Keratinocyte (primary cell): ENCODE data around the gene SRA1. TPM values are rescaled to one million over a fixed set of nuclear protein-coding genes. Genes with fewer than 3 reads are reported as not detected.

Experiments
- DNase-seq: peaks from one replicate; pipeline ENCODE4 v3.0.0-alpha.2; 2011; ENCODE audit warnings: low read depth, missing footprints, low spot score
- FAIRE-seq: peaks from 2 replicates; lab custom pipeline; 2011; peaks lifted over from hg19 to GRCh38; lab: Jason Lieb, UNC
- H2AFZ ChIP-seq: 2 replicates; pipeline ENCODE4 v1.6.0; 2012; ENCODE audit warnings: low read length, control low read depth, inconsistent platforms; ENCODE audit not compliant: control insufficient read depth
- H3K27ac ChIP-seq: 2 replicates; pipeline ENCODE4 v1.5.1; 2011; ENCODE audit warnings: low read length; ENCODE audit not compliant: control insufficient read depth, insufficient read depth
- H3K27me3 ChIP-seq: 3 replicates; pipeline ENCODE4 v1.6.0; 2011; ENCODE audit warnings: low read length; ENCODE audit not compliant: control insufficient read depth, insufficient read depth; ENCODE audit errors: extremely low read depth
- H3K36me3 ChIP-seq, 2 experiments: 2 replicates in 1 of 2; 3 replicates in 1 of 2; pipeline ENCODE4 v1.5.1; 2011; ENCODE audit warnings: low read length in 2 of 2, mild to moderate bottlenecking in 1 of 2; ENCODE audit not compliant: control insufficient read depth in 2 of 2, insufficient read depth in 2 of 2; ENCODE audit errors: extremely low read depth in 1 of 2
- H3K4me1 ChIP-seq: 3 replicates; pipeline ENCODE4 v1.5.1; 2011; ENCODE audit warnings: low read length; ENCODE audit not compliant: control insufficient read depth, insufficient read depth; ENCODE audit errors: extremely low read depth
- H3K4me2 ChIP-seq: 3 replicates; pipeline ENCODE4 v1.6.0; 2011; ENCODE audit warnings: low read depth, low read length; ENCODE audit not compliant: control insufficient read depth, insufficient read depth; ENCODE audit errors: extremely low read depth
- H3K4me3 ChIP-seq, 3 experiments: fragments of 200-600 bp in 1 of 3; sonication (generic) in 1 of 3; 2 replicates in 2 of 3; 3 replicates in 1 of 3; pipeline ENCODE4 v1.5.1; 2011 to 2016; ENCODE audit warnings: low read length in 3 of 3, mild to moderate bottlenecking in 3 of 3, control low read depth in 2 of 3, inconsistent platforms in 1 of 3, low read depth in 1 of 3, mixed read lengths in 1 of 3, mixed run types in 1 of 3, moderate library complexity in 1 of 3; ENCODE audit not compliant: control insufficient read depth in 2 of 3, insufficient read depth in 2 of 3; ENCODE audit errors: extremely low read depth in 1 of 3
- H3K79me2 ChIP-seq: 2 replicates; pipeline ENCODE4 v1.6.0; 2012; ENCODE audit warnings: low read length; ENCODE audit not compliant: control insufficient read depth, insufficient read depth
- H3K9ac ChIP-seq: 3 replicates; pipeline ENCODE4 v1.6.0; 2011; ENCODE audit warnings: low read length; ENCODE audit not compliant: control insufficient read depth, insufficient read depth; ENCODE audit errors: extremely low read depth
- H3K9me1 ChIP-seq: 3 replicates; pipeline ENCODE4 v1.6.0; 2011; ENCODE audit warnings: low read length; ENCODE audit not compliant: control insufficient read depth, insufficient read depth; ENCODE audit errors: extremely low read depth
- H3K9me3 ChIP-seq: 2 replicates; pipeline ENCODE4 v1.5.1; 2012; ENCODE audit warnings: low read depth, low read length; ENCODE audit not compliant: control insufficient read depth
- H4K20me1 ChIP-seq: 3 replicates; pipeline ENCODE4 v1.6.0; 2011; ENCODE audit warnings: low read length; ENCODE audit not compliant: control insufficient read depth, insufficient read depth; ENCODE audit errors: extremely low read depth
- EZH2 ChIP-seq: IDR thresholded peaks from one replicate; pipeline ENCODE4 v1.6.1; 2012; ENCODE audit warnings: inconsistent platforms, mild to moderate bottlenecking, low read length, moderate library complexity
- dilution Hi-C: fragments of 300-500 bp; cut with MboI; formaldehyde crosslinking; loops from one replicate; pipeline ENCODE4 v1.7.0; 2020; ENCODE audit warnings: low sequenced_read_pairs; ENCODE audit not compliant: extremely low pct_ligation_motif_present
- polyA plus RNA-seq, 5 experiments: library from polyadenylated mRNA; depleted of rRNA in 3 of 5; stranded (reverse) in 3 of 5; stranded (forward) in 1 of 5; unstranded in 1 of 5; fragments of >200 nt; gene quantifications; 1 replicate in 1 of 5; 2 replicates in 3 of 5; 3 replicates in 1 of 5; pipeline versions ENCODE4 v1.2.1 to v1.2.3, GENCODE V29; 2011 to 2012; ENCODE audit warnings: missing spikeins in 2 of 5, low read depth in 1 of 5, low replicate concordance in 1 of 5
- TF ChIP-seq, protein P1 (sequence below), 3 experiments: IDR thresholded peaks in 1 of 3; conservative IDR thresholded peaks in 1 of 3; optimal IDR thresholded peaks in 1 of 3; 2 replicates in 2 of 3; 3 replicates in 1 of 3; pipeline versions ENCODE3 to v1.5.1; 2011; ENCODE audit warnings: low read length in 3 of 3, mild to moderate bottlenecking in 3 of 3, moderate library complexity in 2 of 3, control low read depth in 1 of 3, inconsistent platforms in 1 of 3; ENCODE audit not compliant: insufficient read depth in 2 of 3; ENCODE audit errors: extremely low read depth in 1 of 3

SRA1 gene
- polyA plus RNA-seq, 1 donor (not counting 4 experiments of a cell fraction or from before 2014, with no cell fraction given), result 32.4 TPM

DNA sequence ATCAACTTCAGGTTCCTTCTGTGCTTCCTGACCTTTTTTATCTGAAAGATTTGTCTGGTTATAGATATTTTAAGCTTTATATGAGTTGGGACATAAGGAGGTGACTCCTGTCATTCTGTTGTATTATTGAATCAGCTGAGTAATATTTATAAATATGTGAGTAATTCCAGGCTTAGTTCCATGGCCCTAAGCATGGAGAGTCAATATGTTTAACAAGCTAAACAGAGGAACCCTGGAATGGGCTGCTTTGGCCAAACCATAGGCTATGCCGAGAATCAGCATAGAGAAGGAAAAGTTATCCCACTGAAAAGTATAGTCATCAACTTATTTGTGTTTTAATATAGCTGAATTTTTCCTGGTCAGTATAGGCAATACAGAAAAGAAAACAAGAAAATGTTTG is 17.0 kb downstream of the SRA1 start:
- dilution Hi-C loops, result no loop called here
- DNase-seq, result no peak
- no peaks in the 10 kb centered on the region for H4K20me1 ChIP-seq
- H3K9me1 ChIP-seq, result no peaks in the 10 kb centered on the region
- no peak for TF ChIP-seq EZH2
- TF ChIP-seq, protein P1, sequence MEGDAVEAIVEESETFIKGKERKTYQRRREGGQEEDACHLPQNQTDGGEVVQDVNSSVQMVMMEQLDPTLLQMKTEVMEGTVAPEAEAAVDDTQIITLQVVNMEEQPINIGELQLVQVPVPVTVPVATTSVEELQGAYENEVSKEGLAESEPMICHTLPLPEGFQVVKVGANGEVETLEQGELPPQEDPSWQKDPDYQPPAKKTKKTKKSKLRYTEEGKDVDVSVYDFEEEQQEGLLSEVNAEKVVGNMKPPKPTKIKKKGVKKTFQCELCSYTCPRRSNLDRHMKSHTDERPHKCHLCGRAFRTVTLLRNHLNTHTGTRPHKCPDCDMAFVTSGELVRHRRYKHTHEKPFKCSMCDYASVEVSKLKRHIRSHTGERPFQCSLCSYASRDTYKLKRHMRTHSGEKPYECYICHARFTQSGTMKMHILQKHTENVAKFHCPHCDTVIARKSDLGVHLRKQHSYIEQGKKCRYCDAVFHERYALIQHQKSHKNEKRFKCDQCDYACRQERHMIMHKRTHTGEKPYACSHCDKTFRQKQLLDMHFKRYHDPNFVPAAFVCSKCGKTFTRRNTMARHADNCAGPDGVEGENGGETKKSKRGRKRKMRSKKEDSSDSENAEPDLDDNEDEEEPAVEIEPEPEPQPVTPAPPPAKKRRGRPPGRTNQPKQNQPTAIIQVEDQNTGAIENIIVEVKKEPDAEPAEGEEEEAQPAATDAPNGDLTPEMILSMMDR (optimal IDR thresholded peaks at IDR 0.05 in 1 of 3, IDR thresholded peaks at IDR 0.05 in 1 of 3, conservative IDR thresholded peaks at IDR 0.05 in 1 of 3; ENCODE audit: extremely low read depth in 1 of 3, insufficient read depth in 2 of 3, low read length in 3 of 3), result no peak
- H3K4me3 ChIP-seq, result no peak overlapping the region
- H3K9me3 ChIP-seq, result no peaks in the 10 kb centered on the region
- H3K36me3 ChIP-seq, result peaks cover 18 to 33% of the 10 kb centered on the region in 2 experiments
- H3K4me1 ChIP-seq, result no peaks in the 10 kb centered on the region
- no peak overlapping the region for H3K27ac ChIP-seq
- H3K27me3 ChIP-seq, result no peaks in the 10 kb centered on the region
- H2AFZ ChIP-seq, result no peak overlapping the region
- no peaks in the 10 kb centered on the region for H3K79me2 ChIP-seq
- H3K4me2 ChIP-seq, result no peak overlapping the region
- FAIRE-seq, result no peak
- H3K9ac ChIP-seq, result no peak overlapping the region

DNA sequence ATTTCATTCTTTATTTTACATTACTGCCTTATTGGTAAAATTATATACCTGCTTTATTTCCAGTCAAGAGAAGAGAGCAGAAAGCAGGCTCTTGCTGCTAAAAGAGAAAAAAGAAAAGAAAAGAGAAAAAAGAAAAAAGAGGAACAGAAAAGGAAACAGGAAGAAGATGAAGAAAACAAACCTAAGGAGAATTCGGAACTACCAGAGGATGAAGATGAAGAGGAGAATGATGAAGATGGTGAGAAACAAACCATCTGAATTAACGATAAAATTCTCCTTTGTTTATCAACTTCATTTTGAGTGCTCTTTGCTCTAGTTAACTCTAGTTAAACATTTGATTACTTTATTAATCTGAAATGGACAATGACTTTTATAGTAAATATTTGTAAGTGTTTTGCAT is 33.3 kb downstream of the SRA1 start:
- Histone ChIP-seq H4K20me1 (no peaks in the 10 kb centered on the region), H3K27ac (no peak overlapping the region), H2AFZ (no peak overlapping the region), H3K9me1 (no peaks in the 10 kb centered on the region), H3K36me3 (peaks cover 12 to 14% of the 10 kb centered on the region in 2 experiments), H3K79me2 (no peaks in the 10 kb centered on the region), H3K9me3 (no peaks in the 10 kb centered on the region), H3K4me3 (no peak overlapping the region), H3K4me1 (no peaks in the 10 kb centered on the region), H3K4me2 (no peak overlapping the region), H3K27me3 (no peaks in the 10 kb centered on the region), H3K9ac (no peak overlapping the region)
- DNase-seq (no peak), FAIRE-seq (no peak)
- no peak for TF ChIP-seq EZH2
- TF ChIP-seq, protein P1 (optimal IDR thresholded peaks at IDR 0.05 in 1 of 3, IDR thresholded peaks at IDR 0.05 in 1 of 3, conservative IDR thresholded peaks at IDR 0.05 in 1 of 3; ENCODE audit: extremely low read depth in 1 of 3, insufficient read depth in 2 of 3, low read length in 3 of 3), result no peak
- dilution Hi-C loops, result no loop called here
